ELF-1 (cell line): ENCODE results near the gene ACTN4.

Source experiments
- DNase-seq: peaks from one replicate; pipeline ENCODE4 v3.0.0-alpha.2; 2016; ENCODE audit warnings: low read depth, low spot score

Gene ACTN4

GRCh38 chr19:38693380-38694223 lies 46.2 kb downstream of the ACTN4 start:
- DNase-seq: peak; percentile 78

GRCh38 chr19:38695317-38695683 lies 47.9 kb downstream of the ACTN4 start:
- no peak for DNase-seq

DNA sequence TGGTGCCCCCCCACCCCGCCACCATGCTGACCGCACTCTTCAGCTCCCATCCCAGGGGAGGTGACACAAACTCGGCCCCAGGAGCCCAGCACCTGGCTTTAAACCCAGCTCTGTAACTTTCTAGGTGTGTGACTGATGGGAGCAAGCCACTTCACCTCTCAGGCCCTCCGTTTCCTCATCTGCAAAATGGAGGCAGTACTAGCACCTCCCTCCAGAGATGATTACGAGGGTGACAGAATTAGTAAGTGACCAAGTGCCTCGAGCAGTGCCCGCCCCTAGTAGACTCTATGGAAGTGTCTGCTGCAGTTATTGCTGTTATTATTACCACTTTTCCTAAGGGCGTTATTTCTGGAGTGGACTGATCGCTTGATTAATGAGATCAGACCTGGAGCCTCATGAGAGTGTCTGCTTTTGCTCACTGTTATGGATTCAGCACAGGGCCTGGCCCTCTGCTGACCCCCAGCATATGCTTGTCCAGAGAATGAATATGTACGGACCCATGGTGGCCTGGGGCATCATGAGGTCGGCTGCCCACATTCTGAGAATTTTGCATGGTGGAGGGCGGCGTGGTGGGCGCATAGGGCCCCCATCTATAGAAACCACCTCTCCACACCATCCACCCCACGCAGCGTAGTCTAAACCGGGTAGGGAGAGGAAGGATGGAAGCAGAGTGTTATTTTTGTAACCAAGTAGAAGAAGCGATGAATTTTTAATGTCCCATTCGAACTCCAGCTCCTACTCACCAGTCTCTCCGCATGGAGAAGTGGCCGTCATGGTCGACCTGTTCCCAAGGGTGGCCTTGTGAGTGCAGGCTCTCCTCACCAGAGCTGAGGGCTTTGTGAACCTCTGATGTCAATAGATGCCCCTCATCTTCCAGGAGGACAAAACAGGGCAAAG lies 48.6 kb downstream of the ACTN4 start:
- DNase-seq: no peak

- no peak for DNase-seq
These were observed 49.2 kb downstream of the ACTN4 start for GRCh38 chr19:38696729-38697055.

DNA sequence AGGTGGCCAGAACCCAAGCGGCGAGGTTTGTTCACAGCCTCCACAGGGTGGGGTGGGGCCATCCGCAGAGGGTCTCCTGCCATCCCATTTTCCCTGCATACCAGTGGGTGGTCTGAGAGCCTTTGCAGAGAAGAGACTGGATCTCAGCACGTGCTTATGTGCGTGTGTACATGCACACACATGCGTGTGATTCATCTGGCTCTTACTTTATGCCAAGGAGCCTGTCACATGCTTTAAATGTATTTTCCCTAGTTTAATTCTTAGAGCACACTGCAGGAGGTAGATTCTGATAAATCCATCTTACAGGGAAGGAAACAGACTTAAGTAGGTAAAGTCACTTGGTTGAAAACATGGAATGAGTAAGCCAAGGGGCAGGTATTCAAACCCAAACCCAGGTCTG lies 49.7 kb downstream of the ACTN4 start:
- no peak for DNase-seq

- no peak for DNase-seq
These were observed 50.2 kb downstream of the ACTN4 start for GRCh38 chr19:38697641-38698071.

DNA sequence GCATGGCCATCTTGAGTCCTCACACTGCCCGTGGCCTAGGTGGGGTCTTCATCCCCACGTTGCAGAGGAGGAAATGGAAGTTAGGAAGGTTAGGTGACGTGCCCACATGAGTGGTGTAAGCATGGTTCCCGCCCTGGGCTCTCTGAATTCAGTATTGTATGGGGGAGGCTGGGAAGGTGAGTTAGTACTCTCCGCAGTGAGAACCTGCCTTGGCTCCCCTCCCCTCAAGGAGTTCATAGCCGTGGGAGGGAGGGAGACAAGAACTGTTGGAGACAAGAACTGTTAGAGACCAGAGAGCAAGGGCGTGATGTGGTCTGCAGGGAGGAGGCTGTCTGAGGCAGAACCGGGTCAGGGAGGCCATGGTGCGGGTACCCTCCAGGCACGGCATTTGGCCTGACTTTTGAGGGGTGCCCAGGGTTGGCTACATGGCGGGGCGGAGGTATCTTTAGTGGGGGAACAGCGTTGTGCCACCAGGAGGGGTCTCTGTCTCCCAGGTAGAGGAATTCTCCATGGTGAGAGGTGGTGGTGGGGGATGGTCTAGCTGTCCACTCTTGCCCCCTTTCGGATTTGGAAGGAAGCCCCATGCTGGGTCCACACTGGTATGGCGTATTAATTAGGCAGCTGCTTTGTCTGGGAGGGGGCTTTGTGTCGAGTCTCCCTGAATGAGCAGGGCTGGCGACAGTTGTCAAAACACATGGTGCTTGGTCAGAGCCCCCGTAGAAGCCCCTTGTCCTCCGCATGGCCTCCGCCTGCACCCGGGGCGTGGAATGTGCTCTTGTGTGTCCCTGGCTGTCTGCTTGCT lies 51.0 kb downstream of the ACTN4 start:
- no peak for DNase-seq

DNA sequence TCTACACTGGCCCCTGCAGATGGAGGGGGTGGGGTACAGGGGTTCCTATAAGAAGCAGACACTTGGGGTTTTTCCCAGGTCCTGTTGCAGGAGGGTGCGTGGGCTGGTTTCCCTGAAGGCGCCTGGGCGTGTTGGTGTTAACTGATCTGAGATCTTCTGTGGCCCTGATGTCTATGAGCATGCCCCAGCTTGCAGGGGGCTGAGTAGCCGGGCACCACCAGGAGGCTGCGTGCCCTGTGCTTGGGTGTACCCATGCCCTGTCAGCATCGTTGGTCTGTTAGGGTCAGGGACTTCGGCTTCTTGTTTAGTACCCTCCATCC lies 51.5 kb downstream of the ACTN4 start:
- DNase-seq: no peak

- no peak for DNase-seq
These were observed 52.3 kb downstream of the ACTN4 start for GRCh38 chr19:38699647-38700349.

DNA sequence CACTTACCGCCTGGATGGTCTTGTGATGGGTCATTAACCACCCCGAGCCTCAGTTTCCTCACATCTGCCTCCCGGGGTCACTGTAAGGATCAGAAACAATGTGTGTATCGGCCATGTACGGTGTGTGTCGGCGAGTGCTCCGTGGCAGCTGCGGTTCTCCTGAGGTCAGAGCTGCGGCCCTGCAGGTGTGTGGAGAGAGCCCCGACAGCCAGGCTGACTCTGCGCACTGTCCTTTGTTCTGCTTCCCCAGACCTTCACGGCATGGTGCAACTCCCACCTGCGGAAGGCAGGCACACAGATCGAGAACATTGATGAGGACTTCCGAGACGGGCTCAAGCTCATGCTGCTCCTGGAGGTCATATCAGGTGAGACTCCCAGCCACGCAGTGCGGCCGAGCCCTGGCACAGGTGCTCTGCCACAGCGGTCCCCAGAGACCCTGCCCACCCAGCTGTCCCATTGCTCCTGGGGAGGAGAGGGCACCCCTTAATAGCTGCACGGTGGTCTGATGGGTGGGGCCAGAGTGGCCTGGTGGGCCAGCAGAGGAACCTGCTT lies 53.0 kb downstream of the ACTN4 start:
- no peak for DNase-seq

DNA sequence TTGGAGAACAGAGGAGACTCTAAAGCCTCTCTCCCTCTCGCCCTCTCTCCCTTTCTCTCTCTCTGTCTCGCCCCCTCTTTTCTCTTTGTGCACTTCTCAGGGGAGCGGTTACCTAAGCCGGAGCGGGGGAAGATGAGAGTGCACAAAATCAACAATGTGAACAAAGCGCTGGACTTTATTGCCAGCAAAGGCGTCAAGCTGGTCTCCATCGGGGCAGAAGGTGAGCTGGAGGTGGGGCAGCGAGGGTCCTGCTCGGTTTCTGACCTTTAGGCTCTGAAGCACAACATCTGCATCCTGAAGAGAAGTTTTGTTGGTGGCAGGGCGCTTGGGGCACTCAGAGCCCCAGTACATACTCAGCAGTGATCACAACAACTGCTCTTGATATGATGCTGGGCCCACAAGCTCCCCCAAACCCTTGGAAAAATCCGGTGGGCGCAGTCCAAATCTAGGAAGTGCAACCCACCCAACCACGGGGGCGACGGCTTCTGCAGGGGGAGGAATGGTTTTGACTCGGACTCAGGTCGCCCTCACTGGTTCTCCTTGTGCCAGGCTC lies 53.5 kb downstream of the ACTN4 start:
- no peak for DNase-seq

DNA sequence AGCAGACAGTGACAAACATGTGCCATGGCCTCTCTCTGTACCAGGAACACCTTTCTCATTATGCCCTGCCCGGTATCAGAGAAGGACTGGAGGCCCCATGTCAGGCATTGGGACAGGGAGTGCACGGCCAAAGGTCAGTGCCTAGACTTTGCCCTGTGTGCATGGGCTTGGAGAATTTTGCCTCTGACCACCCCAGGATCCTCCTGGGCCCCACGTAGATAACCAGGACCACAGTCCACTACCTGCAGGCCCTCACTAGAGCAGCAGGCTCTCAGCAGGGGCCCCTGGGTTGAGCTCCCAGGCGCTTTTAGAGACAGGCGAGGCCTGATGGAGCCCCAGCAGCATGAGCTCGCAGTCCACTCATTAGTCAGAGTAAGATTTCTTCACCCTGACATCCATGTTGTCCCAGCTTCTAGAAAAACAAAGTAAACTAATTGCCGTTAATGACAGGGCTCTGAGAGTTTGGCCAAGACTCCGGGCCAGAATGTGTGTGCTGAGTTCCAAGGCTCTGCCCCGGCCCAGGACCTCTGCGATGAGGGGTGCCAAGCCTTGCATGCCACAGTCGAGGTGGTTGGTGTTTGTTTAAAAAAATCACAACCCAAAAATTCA lies 54.1 kb downstream of the ACTN4 start:
- no peak for DNase-seq

- DNase-seq: no peak
These were observed 54.8 kb downstream of the ACTN4 start for GRCh38 chr19:38702278-38702677.

DNA sequence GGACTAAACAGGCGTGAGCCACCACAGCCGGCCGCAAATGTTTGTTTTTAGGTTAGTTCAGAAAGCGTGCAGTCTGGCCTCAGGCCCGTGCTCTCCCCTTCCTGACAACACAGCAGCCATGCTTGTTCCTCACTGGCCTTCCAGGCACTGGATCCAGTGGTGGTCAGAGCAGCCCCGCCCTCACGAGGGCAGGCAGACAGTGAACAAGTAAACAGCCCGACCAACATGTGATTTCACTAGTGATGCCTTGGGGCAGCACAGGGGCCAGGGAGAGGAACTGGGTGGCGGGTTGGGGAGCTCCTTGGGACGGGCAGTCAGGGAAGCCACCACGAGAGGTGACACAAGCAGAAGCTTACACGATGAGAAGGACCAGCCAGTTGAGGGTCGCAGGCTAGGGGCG lies 56.1 kb downstream of the ACTN4 start:
- no peak for DNase-seq

DNA sequence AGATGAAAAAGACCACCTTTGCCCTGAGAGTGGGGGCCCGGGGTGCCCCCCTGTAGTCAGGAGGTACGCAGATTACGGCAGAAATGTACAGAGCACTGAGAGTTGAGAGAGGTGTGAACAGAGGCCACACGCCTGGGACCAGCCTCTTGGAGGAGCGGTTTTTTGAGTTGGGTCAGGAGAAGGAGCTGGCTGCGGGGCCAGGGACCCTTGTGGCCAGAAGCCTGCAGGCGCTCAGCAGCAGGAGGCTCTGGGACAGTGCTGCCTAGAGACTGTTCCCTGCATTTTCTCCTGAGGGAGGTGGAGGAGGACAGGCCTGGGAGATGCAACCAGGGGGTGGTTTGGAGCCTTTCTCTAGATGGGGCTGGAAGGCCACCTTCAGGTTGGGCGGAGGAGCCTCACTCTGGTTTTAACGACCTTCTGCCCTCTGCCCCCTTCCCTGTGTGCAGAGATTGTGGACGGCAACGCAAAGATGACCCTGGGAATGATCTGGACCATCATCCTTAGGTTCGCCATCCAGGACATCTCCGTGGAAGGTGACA lies 57.1 kb downstream of the ACTN4 start:
- peak; percentile 36 for DNase-seq

- no peak for DNase-seq
These were observed 58.0 kb downstream of the ACTN4 start for GRCh38 chr19:38705197-38706019.

DNA sequence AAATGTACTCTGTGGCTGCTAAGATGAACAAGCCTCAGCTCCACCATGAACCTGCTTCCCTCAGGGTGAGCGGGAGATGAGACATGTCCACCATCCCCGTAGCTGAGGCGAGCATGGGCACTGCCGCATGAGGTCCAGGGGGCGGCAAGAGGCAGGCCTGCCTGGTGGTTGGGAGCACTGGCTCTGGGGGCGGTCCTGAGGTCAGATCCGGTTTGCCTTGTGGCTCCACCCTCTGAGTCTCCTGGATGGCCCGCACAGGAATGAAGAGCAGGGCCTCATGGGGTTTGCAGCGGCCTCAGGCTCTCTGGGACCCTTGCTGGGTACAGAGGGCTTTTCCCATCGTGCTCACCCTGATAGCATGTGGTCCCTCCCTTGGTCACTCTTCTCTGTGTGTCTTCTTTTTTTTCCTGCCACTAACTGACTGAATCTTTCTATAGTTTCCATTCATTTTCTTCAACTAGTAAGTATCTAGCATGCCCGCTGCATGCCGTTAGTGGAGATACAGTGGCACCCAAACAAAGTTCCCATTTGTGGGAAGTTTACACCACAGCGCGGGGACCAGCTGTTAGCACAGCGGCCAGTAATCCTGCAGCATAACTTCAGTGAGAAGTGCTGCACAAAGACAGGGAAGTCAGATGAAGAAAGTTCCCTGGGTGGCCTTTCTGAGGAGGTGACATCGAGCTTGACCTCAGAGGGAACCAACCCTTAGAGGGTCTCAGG lies 59.5 kb downstream of the ACTN4 start:
- DNase-seq: peak; percentile 71

GRCh38 chr19:38707512-38708114 lies 60.2 kb downstream of the ACTN4 start:
- no peak for DNase-seq
